ENCODE results near the gene MSTN.
"Not testable (repeated sequence)": the region's sequence is repeated elsewhere in the genome, so short reads cannot be mapped to it uniquely, and the experiment has no call there.

MSTN gene

GRCh38 chr2:190017837-190018236, 44.7 kb downstream of the MSTN start:
- H4K20me1 ChIP-seq (ENCODE audit: control insufficient read depth, insufficient read depth, low read depth, low read length): no peaks in the 10 kb centered on the region
- TF ChIP-seq EZH2phosphoT487 (IDR thresholded peaks at IDR 0.05; ENCODE audit: borderline replicate concordance, low read length) (no peak), CTCF (IDR thresholded peaks at IDR 0.05; ENCODE audit: low read depth, low read length, poor library complexity, severe bottlenecking) (no peak)
- no peaks in the 10 kb centered on the region for H3F3A ChIP-seq (ENCODE audit: control insufficient read depth, insufficient read depth)
- H3K36me3 ChIP-seq (ENCODE audit: control insufficient read depth, low read length): no peaks in the 10 kb centered on the region
- no peaks in the 10 kb centered on the region for H3K9me2 ChIP-seq (replicated peaks; ENCODE audit: control insufficient read depth, low read length)
- no peak overlapping the region for H3K27ac ChIP-seq (ENCODE audit: low read depth, low read length)
- H3K4me2 ChIP-seq (ENCODE audit: low read length): no peak overlapping the region
- no peaks in the 10 kb centered on the region for H3K79me2 ChIP-seq (ENCODE audit: control insufficient read depth, low read length)
- H3K9me3 ChIP-seq (ENCODE audit: control insufficient read depth, insufficient read depth, low read length): peaks cover 22% of the 10 kb centered on the region; the same call in 1 of the 2 replicates
- no peaks in the 10 kb centered on the region for H3K4me1 ChIP-seq (ENCODE audit: control insufficient read depth, low read length)
- H3K4me3 ChIP-seq (ENCODE audit: low read length): no peak overlapping the region
- no peaks in the 10 kb centered on the region for H3K27me3 ChIP-seq (ENCODE audit: control insufficient read depth, low read length)

- H4K20me1 ChIP-seq (ENCODE audit: control insufficient read depth, insufficient read depth, low read depth, low read length); H3F3A ChIP-seq (ENCODE audit: control insufficient read depth, insufficient read depth); H3K79me2 ChIP-seq (ENCODE audit: control insufficient read depth, low read length); H3K27ac ChIP-seq (ENCODE audit: low read depth, low read length); H3K9me2 ChIP-seq (replicated peaks; ENCODE audit: control insufficient read depth, low read length); H3K36me3 ChIP-seq (ENCODE audit: control insufficient read depth, low read length); H3K4me3 ChIP-seq (ENCODE audit: low read length); H3K4me1 ChIP-seq (ENCODE audit: control insufficient read depth, low read length); H3K4me2 ChIP-seq (ENCODE audit: low read length); H3K27me3 ChIP-seq (ENCODE audit: control insufficient read depth, low read length): not testable (repeated sequence)
- H3K9me3 ChIP-seq (ENCODE audit: control insufficient read depth, insufficient read depth, low read length): peaks cover 22% of the 10 kb centered on the region; the same call in 1 of the 2 replicates
Measured at GRCh38 chr2:190015969-190016368, 46.6 kb downstream of the MSTN start.
